DND-41 (cell line): ENCODE data around the gene TULP4.
"Not testable (repeated sequence)": the region's sequence is repeated elsewhere in the genome, so short reads cannot be mapped to it uniquely, and the experiment has no call there.

Source experiments
- EZH2 ChIP-seq: IDR thresholded peaks from 3 replicates; pipeline ENCODE4 v1.6.1; 2012; ENCODE audit warnings: borderline replicate concordance, low read depth, mild to moderate bottlenecking, moderate library complexity, low read length, inconsistent platforms; ENCODE audit not compliant: severe bottlenecking
- TF ChIP-seq, protein P1 (sequence below): IDR thresholded peaks from 2 replicates; pipeline ENCODE4 v1.5.1; 2012; ENCODE audit warnings: borderline replicate concordance, low read length, moderate library complexity, mild to moderate bottlenecking; ENCODE audit not compliant: poor library complexity, severe bottlenecking; ENCODE audit errors: extremely low read depth

DNA sequence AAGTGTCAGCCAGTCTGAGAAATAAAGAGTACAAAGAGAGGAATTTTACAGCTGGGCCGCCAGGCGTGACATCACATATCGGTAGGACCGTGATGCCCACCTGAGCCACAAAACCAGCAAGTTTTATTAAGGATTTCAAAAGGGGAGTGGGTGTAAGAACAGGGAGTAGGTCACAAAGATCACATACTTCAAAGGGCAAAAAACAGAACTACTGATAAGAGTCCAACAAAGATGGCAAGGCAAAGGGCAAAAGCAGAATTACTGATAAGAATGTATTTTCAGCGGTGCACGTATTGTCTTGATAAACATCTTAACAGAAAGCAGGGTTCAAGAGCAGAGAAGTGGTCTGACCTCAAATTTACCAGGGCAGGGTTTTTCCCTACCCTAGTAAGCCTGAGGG is 33.2 kb downstream of the TULP4 start:
- TF ChIP-seq, protein P1, sequence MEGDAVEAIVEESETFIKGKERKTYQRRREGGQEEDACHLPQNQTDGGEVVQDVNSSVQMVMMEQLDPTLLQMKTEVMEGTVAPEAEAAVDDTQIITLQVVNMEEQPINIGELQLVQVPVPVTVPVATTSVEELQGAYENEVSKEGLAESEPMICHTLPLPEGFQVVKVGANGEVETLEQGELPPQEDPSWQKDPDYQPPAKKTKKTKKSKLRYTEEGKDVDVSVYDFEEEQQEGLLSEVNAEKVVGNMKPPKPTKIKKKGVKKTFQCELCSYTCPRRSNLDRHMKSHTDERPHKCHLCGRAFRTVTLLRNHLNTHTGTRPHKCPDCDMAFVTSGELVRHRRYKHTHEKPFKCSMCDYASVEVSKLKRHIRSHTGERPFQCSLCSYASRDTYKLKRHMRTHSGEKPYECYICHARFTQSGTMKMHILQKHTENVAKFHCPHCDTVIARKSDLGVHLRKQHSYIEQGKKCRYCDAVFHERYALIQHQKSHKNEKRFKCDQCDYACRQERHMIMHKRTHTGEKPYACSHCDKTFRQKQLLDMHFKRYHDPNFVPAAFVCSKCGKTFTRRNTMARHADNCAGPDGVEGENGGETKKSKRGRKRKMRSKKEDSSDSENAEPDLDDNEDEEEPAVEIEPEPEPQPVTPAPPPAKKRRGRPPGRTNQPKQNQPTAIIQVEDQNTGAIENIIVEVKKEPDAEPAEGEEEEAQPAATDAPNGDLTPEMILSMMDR = not testable (repeated sequence)
- not testable (repeated sequence) for TF ChIP-seq EZH2
